ENCODE data around the gene SPPL3.
"Not testable (repeated sequence)": the region's sequence is repeated elsewhere in the genome, so short reads cannot be mapped to it uniquely, and the experiment has no call there.

SPPL3 gene

DNA sequence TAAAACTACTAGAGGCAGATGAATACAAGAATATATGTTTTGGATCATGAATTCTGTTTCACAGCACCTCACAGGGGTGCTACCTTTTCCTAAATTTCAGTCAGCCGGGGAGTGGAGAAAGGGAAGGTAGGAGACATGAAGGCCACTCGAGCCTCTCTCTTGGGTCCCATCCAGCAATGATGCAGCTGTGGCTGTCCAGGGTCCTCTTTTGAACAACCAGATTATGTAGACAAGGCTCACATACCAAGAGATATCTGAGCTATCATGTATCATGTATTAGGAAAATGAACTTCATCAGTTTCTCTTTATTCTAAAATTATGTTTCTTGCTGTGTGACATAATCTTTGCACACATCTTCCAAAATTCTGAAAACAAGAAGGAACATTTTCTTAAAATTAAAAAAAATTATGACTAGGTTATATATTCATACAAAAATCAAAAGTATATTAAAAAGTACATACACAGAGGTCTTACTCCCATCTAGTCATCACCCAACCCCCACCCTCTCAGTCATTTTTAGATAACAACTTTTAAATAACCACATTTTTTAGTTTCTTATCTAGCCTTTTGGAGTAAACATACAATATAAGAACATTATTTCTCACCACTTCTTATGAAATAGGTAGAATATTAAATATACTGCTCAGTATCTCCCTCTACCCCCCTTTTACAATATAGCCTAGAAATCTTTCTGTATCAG, 89.8 kb downstream of the SPPL3 start:
- no peak for DNase-seq

DNA sequence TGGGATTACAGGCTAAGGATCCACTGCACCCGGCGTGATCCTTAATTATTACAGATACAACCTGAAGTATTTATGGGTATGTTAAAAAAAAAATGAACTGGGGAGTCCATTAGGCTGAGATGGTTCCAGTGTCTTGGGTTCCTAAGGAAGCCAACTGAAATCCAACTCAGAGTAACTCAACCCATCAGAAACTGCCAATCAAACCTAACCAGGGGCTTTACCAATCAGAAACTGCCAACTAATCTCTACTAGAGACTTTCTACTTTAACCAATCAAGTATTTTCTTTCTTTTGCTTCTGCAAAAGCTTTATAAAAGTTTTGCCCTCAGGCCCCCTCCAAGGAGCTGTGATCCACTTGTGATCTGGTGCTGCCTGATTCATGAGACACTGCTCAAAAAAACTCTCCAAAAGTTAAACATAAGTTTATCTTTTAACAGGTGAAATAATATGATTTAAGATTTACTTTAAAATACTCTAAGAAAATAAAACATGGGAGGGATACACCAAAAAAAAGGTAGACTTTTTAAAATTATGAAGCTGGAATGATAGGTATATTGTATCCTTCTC, 90.5 kb downstream of the SPPL3 start:
- no peak for DNase-seq

- DNase-seq, result no peak
These were observed 94.1 kb downstream of the SPPL3 start for GRCh38 chr12:120810021-120810420.

- DNase-seq, result no peak
These were observed 99.7 kb downstream of the SPPL3 start for GRCh38 chr12:120804428-120804827.

- no peak for DNase-seq
These were observed 103.0 kb downstream of the SPPL3 start for GRCh38 chr12:120801146-120801545.

GRCh38 chr12:120800665-120801064, 103.5 kb downstream of the SPPL3 start:
- DNase-seq, result no peak

DNA sequence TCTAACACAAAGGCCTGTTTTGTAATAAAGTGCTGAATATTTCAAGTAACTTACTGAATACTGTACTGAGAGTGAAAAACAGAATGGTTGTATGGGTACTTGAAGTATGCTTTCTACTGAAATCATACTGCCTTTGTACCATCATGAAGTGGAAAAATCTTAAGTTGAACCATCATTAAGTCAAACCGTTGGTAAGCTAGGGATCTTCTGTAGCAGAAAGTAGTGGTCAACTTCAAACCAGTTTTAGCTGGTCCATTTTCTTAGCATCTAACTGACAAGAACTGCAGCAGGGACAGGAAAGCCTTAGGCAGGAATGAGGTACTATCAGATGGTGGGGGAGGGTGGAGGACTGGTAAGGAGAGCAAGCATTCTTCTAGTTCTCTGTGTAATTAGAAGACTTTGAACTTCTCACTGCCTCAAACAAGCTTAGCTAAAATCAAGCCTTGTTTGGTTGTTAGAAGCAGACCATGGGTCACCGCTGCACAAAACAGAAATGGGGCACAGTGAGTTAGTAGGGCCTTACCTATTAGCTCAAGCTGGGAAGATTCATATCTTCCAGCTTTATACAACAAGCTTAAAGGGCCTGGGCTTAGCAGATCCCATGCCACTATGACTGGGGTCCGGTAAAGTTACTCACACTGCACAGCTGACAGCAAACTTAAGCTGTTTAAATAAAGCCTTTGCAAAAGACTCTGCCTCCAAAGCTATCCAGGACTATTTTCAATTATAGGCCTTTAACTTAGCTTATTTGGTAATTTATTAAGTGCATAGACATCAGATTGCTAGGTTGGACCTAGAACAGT, 104.7 kb downstream of the SPPL3 start:
- DNase-seq, result no peak

GRCh38 chr12:120798696-120799095, 105.5 kb downstream of the SPPL3 start:
- DNase-seq, result no peak

- DNase-seq, result no peak
These were observed 106.2 kb downstream of the SPPL3 start for GRCh38 chr12:120797677-120798642.

DNA sequence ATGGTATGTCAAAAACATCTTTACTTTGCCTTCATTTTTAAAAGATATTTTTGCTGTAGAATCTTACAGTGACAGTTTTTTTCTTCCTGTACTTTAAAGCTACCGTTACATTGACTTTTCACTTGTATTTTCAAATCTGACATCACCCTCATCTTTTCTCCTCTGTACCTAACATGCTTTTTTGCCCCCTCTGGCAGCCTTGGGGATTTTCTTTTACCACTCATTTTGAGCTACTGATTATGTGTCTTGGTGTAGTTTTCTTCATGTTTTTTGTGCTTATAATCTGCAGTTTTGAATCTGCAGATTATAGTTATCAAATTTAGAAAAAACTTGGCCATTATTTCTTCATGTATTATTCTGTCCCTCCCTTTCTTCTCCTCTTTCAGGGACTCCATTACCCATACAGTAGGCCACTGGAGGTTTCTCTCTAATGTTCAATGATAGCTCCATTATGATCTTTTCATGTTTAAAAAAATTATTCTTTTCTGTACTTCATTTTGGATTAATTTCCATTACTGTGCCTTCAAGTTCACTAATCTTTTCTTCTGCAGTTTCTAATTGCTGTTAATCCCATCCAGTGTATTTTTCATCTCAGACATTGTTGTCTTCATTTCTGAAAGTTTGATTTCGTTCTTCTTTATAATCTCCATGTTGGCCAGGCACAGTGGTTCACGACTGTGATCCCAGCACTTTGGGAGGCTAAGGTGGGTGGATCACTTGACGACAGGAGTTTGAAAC, 108.5 kb downstream of the SPPL3 start:
- DNase-seq, result no peak

DNA sequence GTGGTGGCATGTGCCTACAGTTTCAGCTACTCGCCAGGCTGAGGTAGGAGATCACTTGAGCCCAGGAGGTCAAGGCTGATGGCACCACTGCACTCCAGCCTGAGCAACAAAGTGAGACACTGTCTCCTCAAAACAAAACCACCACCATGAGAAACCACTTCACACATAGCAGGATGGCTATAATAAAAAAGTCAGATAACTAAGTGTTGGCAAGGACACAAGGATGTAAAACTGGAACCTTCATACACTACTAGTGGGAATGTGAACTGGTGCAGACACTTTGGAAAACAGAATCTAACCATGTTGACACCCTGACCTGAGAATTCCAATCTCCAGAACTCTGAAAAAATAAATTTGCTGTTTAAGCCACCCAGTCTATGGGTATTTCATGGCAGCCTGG, 110.8 kb downstream of the SPPL3 start:
- DNase-seq, result no peak

- DNase-seq, result not testable (repeated sequence)
These were observed 111.7 kb downstream of the SPPL3 start for GRCh38 chr12:120792456-120792855.

DNA sequence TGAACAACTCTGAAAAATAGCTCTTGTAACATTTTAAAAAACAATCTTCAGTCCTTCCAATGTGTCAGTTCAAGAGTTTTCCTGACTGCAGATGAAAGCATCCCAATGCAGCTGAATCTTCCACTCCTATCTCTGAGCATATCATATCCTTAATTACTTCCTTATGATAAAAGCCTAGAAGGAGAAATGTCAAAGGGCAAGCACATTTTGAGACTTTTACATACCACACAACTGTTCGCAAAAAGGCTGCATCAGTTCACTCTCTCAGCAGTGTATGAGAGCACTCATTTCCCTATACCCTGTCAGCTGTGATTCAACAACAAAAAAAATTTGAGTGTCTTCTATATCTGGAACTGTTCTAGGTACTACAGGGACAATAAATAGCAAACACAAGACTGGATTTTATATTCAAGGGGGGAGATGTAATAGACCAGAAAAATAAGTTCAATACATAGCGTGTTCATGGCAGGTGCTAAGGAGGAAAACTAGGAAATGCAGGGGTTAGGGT, 112.4 kb downstream of the SPPL3 start:
- no peak for DNase-seq

DNA sequence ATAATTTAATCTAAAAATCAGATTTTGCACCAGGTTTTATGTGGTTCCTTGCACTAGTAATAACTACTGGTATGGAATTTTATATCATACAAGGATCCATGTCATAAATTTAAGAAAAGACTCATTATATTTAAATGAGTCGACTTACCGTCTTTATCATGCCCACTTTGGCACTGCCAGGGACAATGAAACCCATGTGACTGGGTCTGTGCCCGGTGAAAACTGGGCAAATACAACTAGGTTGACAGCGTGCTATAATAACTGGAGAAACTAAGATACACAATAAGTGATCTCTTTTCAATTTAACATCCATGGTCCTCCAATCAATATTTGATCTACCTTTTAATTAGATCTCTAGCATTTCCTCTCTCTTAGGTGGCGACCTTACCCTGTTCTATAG, 114.0 kb downstream of the SPPL3 start:
- no peak for DNase-seq

DNA sequence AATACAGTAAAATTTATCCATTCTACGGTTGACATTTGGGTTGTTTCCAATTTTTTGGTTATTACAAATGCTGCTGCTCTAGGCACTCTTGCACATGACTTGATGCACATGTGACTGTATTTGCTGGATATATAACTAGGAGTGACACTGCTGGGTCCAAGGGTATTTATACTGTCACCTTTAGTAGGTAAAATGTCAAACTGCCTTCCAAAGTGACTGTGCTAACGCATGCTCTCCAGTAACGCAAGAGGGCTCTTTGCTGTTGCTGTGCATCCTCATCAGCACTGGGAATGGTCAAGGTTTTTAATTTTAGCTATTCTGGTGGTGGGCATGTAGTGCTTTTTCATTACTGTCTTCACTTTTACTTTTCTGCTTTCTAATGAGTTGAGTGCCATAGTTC, 116.3 kb downstream of the SPPL3 start:
- no peak for DNase-seq

DNA sequence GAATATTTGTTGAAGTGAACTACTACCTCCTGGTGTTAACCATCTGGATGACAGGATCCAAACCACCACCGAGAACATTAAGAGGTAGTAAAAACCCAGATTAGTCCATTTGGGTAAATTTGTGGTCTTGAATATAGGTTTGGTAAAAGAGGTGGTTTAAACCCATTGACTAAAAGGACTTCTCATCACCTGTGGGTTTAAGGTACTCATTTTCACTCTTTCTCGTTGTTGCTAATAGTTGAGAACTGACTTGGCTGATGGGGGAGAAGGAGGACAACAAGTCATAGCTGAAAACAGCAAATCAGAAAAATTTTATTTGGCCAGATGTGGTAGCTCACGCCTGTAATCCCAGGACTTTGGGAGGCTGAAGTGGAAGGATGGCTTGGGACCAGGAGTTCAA, 119.4 kb downstream of the SPPL3 start:
- DNase-seq, result no peak

- DNase-seq, result no peak
These were observed 121.0 kb downstream of the SPPL3 start for GRCh38 chr12:120783197-120783596.

- no peak for DNase-seq
These were observed 128.2 kb downstream of the SPPL3 start for GRCh38 chr12:120775862-120776552.

DNA sequence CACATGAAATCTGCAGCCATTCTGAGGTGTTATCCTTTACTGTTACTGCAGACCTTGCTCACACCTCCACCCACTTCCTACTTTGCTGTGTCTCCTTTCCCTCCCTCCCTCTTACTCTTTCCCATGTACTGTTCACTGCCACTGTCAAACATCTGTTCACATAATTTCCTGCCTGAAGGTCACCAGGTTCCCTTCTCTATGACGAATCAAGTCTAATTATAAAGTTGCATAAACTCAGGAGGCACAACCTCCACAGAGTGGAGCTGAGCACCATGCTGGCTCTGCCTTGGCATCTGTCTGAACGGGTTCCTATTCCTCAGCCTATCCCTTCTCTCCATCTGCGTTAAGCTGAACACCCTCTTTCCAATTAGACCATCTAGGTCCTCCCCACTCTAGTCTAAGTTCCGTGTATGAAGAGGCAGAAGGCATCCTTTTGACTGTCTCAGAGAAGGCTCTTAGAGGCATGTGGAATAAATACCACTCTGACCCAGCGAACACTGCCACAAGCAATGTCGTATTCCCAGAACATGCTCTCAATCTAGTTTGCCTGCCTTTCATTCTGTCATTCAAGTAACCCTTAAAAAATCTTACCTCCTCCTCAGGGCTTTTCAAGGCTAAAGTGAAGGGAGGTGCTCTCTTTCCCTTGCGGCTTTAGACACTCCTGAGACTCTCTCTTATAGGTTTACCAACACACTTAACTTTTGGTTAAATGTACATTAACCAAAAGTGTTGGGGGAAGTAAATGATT, 129.8 kb downstream of the SPPL3 start:
- no peak for DNase-seq

- DNase-seq, result no peak
These were observed 133.1 kb downstream of the SPPL3 start for GRCh38 chr12:120771097-120771496.
